Measurements from ENCODE around the gene TMC1. TPM values are rescaled to one million over a fixed set of nuclear protein-coding genes. Genes with fewer than 3 reads are reported as not detected.

The TMC1 gene
- total RNA-seq, 2 experiments from 2014 or later: not detected

GRCh38 chr9:72596451-72597180, 75.2 kb downstream of the TMC1 start:
- Histone ChIP-seq H3K36me3 (ENCODE audit: insufficient read depth, low read length) (no peaks in the 10 kb centered on the region), H3K4me3 (ENCODE audit: low read length) (no peak overlapping the region), H3K27me3 (ENCODE audit: control insufficient read depth in 1 of 2, insufficient read depth in 2 of 2, low read length in 2 of 2) (no peaks in the 10 kb centered on the region), H3K9me3 (ENCODE audit: control insufficient read depth in 1 of 2, insufficient read depth in 1 of 2, low read length in 2 of 2) (no peaks in the 10 kb centered on the region), H3K4me1 (ENCODE audit: insufficient read depth, low read length) (no peaks in the 10 kb centered on the region), H3K27ac (ENCODE audit: low read depth in 1 of 2, low read length in 2 of 2) (no peak overlapping the region)
- no peak for TF ChIP-seq CTCF (IDR thresholded peaks at IDR 0.05)
- ATAC-seq (ENCODE audit: poor library complexity): peak; percentile 34
- peak in 3 of 14 experiments; percentile 15 to 47 (median 37) for DNase-seq
- no peak overlapping the region for H3K27ac Mint-ChIP-seq
- intact Hi-C loops (cut with DNase I, micrococcal nuclease): loop anchor here in 1 of 2 experiments (10.0 kb wide), 2 partner anchors 562 to 588 kb away; no protein-coding TSS in a partner anchor
- ChIA-PET CTCF (interaction anchor here (1.2 kb wide), 1 partner anchor 315 kb away, joined by 3 read pairs; no protein-coding TSS in a partner anchor), POLR2A (interaction anchor here (0.6 to 1.3 kb wide), 2 partner anchors 232 to 234 kb away, joined by 3 to 4 read pairs; partner anchors contain the start of gene ZFAND5)
- H3K36me3 Mint-ChIP-seq (ENCODE audit: low read depth): no peaks in the 10 kb centered on the region
- peaks cover 4% of the 10 kb centered on the region for H3K4me1 Mint-ChIP-seq (ENCODE audit: low read depth)
- peaks cover 4% of the 10 kb centered on the region for H3K27me3 Mint-ChIP-seq
- H3K4me3 Mint-ChIP-seq: no peak overlapping the region
- no peaks in the 10 kb centered on the region for H3K9me3 Mint-ChIP-seq

- Histone ChIP-seq H3K27me3 (ENCODE audit: control insufficient read depth in 1 of 2, insufficient read depth in 2 of 2, low read length in 2 of 2) (no peaks in the 10 kb centered on the region), H3K4me3 (ENCODE audit: low read length) (no peak overlapping the region), H3K36me3 (ENCODE audit: insufficient read depth, low read length) (no peaks in the 10 kb centered on the region), H3K4me1 (ENCODE audit: insufficient read depth, low read length) (no peaks in the 10 kb centered on the region), H3K27ac (ENCODE audit: low read depth in 1 of 2, low read length in 2 of 2) (no peak overlapping the region), H3K9me3 (ENCODE audit: control insufficient read depth in 1 of 2, insufficient read depth in 1 of 2, low read length in 2 of 2) (no peaks in the 10 kb centered on the region)
- POLR2A ChIA-PET: interaction anchor here (1.3 kb wide), 1 partner anchor 232 kb away, joined by 3 read pairs; the partner anchor contains the start of gene ZFAND5
- H3K27me3 Mint-ChIP-seq: peaks cover 4% of the 10 kb centered on the region
- no peak overlapping the region for H3K4me3 Mint-ChIP-seq
- no peak for TF ChIP-seq CTCF (IDR thresholded peaks at IDR 0.05)
- H3K36me3 Mint-ChIP-seq (ENCODE audit: low read depth): no peaks in the 10 kb centered on the region
- no peak overlapping the region for H3K27ac Mint-ChIP-seq
- H3K9me3 Mint-ChIP-seq: no peaks in the 10 kb centered on the region
- intact Hi-C loops (cut with DNase I, micrococcal nuclease): loop anchor here in 1 of 2 experiments (10.0 kb wide), 2 partner anchors 562 to 588 kb away; no protein-coding TSS in a partner anchor
- ATAC-seq (ENCODE audit: poor library complexity) (no peak), DNase-seq (peak in 1 of 14 experiments; percentile 8)
- peaks cover 4% of the 10 kb centered on the region for H3K4me1 Mint-ChIP-seq (ENCODE audit: low read depth)
- CTCF ChIA-PET: interaction anchor here (1.2 kb wide), 1 partner anchor 316 kb away, joined by 3 read pairs; no protein-coding TSS in a partner anchor
Observed at GRCh38 chr9:72597181-72597517, 75.7 kb downstream of the TMC1 start.

GRCh38 chr9:72597601-72598000, 76.2 kb downstream of the TMC1 start:
- ATAC-seq (ENCODE audit: poor library complexity) (no peak), DNase-seq (no peak)
- TF ChIP-seq CTCF (IDR thresholded peaks at IDR 0.05): no peak
- intact Hi-C loops (cut with DNase I, micrococcal nuclease): loop anchor here in 1 of 2 experiments (10.0 kb wide), 2 partner anchors 563 to 587 kb away; no protein-coding TSS in a partner anchor
- H3K9me3 Mint-ChIP-seq: no peaks in the 10 kb centered on the region
- no peaks in the 10 kb centered on the region for H3K9me3 ChIP-seq (ENCODE audit: control insufficient read depth in 1 of 2, insufficient read depth in 1 of 2, low read length in 2 of 2)
- H3K36me3 Mint-ChIP-seq (ENCODE audit: low read depth): no peaks in the 10 kb centered on the region
- H3K4me3 Mint-ChIP-seq: no peak overlapping the region
- H3K27me3 ChIP-seq (ENCODE audit: control insufficient read depth in 1 of 2, insufficient read depth in 2 of 2, low read length in 2 of 2): no peaks in the 10 kb centered on the region
- H3K27ac Mint-ChIP-seq: no peak overlapping the region
- no peaks in the 10 kb centered on the region for H3K4me1 ChIP-seq (ENCODE audit: insufficient read depth, low read length)
- H3K4me3 ChIP-seq (ENCODE audit: low read length): no peak overlapping the region
- H3K27ac ChIP-seq (ENCODE audit: low read depth in 1 of 2, low read length in 2 of 2): no peak overlapping the region
- POLR2A ChIA-PET: interaction anchor here (1.3 kb wide), 1 partner anchor 233 kb away, joined by 3 read pairs; the partner anchor contains the start of gene ZFAND5
- CTCF ChIA-PET: interaction anchor here (1.2 kb wide), 1 partner anchor 317 kb away, joined by 5 read pairs; no protein-coding TSS in a partner anchor
- no peaks in the 10 kb centered on the region for H3K36me3 ChIP-seq (ENCODE audit: insufficient read depth, low read length)
- H3K4me1 Mint-ChIP-seq (ENCODE audit: low read depth): peaks cover 4% of the 10 kb centered on the region
- H3K27me3 Mint-ChIP-seq: peaks cover 4% of the 10 kb centered on the region
